Uterus (tissue), 4 donors: ENCODE results near the gene DEPDC4. TPM values are rescaled to one million over a fixed set of nuclear protein-coding genes. Genes with fewer than 3 reads are reported as not detected.
"Not testable (repeated sequence)": the region's sequence is repeated elsewhere in the genome, so short reads cannot be mapped to it uniquely, and the experiment has no call there.

ENCODE experiments used
- DNase-seq, 2 donors: peaks; one replicate each; pipeline ENCODE4 v3.0.0-alpha.2; 2019 to 2020
- H3K27ac ChIP-seq, 2 donors: fragments of 200-600 bp; sonication (generic); 1 replicate in 1 of 2; 2 replicates in 1 of 2; pipeline ENCODE4 v1.5.1; 2016 to 2018
- H3K27me3 ChIP-seq, 2 donors: fragments of 200-600 bp; sonication (generic); one replicate each; pipeline ENCODE4 v1.5.1; 2018 to 2019; ENCODE audit warnings: control low read depth in 1 of 2
- H3K36me3 ChIP-seq, 2 donors: fragments of 200-600 bp; sonication (generic); one replicate each; pipeline ENCODE4 v1.5.1; 2019; ENCODE audit warnings: control low read depth in 1 of 2
- H3K4me1 ChIP-seq, 2 donors: fragments of 200-600 bp; sonication (generic); one replicate each; pipeline ENCODE4 v1.5.1; 2018 to 2019; ENCODE audit warnings: control low read depth in 1 of 2
- H3K4me3 ChIP-seq, 2 donors: fragments of 200-600 bp; sonication (generic); 1 replicate in 1 of 2; 2 replicates in 1 of 2; pipeline ENCODE4 v1.5.1; 2018 to 2019; ENCODE audit warnings: mild to moderate bottlenecking in 1 of 2
- H3K9me3 ChIP-seq, 2 donors: fragments of 200-600 bp; sonication (generic); one replicate each; pipeline ENCODE4 v1.5.1; 2019; ENCODE audit warnings: control low read depth in 1 of 2
- POLR2A ChIP-seq, 2 donors: fragments of 450-650 bp; IDR thresholded peaks; one replicate each; pipeline ENCODE4 v1.6.1; 2016; ENCODE audit warnings: antibody characterized with exemption in 2 of 2, mild to moderate bottlenecking in 1 of 2, moderate library complexity in 1 of 2
- intact Hi-C: fragments of 100-400 bp; cut with DNase I; formaldehyde crosslinking; loops from one replicate; pipeline ENCODE4 v1.15.1; 2023; ENCODE audit warnings: low total_unique reads
- total RNA-seq, 4 donors: library from RNA; depleted of rRNA in 3 of 4; stranded (reverse); fragments of >200 nt in 3 of 4; gene quantifications; one replicate each; pipeline versions ENCODE4 v1.1.0 to v1.2.4, GENCODE V29; 2014 to 2023
- TF ChIP-seq, protein P1 (sequence below), 4 experiments: fragments of 200-600 bp in 2 of 4; fragments of 450-650 bp in 2 of 4; sonication (generic) in 2 of 4; IDR thresholded peaks; one replicate each; pipeline ENCODE4 v1.5.1; 2016 to 2019; ENCODE audit warnings: antibody characterized with exemption in 4 of 4, mild to moderate bottlenecking in 2 of 4, moderate library complexity in 1 of 4
- donor health status: DM: yes; HTN: yes; CAD: no.

The DEPDC4 gene
- total RNA-seq, 4 donors from 2014 or later: 1.2 to 11.1 (median 1.6) TPM; not detected in 1

DNA sequence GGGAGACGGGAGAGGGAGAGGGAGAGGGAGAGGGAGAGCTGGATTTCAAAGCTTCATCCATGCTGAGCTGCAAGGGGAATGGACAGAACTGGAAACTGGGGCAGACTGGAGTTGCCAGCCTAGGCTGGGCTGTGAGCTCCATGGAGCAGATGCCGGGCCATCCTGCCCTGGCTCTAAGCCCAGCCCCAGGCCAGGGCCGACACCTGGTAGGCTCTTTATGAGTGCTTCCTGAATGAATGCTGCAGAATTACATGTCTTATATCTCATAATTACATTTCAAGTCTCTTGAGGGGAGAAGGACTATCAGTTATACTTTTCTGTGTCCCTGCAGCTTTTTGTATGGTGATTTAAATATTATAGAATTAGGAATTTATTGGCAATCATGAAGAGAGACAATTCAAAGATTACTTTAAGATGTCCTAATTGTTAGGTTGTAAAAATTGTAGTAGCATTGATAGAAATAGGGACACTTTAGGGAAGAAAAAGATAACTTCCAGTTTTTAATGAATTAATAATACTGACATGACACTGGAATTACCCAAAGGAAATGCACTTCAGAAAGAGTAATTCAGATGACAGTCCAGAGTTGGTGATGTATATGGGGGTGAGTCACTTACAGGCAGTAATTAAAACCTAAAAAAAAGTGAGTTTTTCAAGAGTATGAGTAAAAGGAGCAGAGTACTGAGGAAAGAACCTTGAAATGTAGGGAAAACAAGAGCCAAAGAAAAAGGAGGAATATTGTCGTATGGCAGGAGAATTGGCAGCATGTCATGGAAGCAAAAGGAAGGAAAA lies 29.1 kb upstream of the DEPDC4 start:
- intact Hi-C loops: no loop called here
- no peaks in the 10 kb centered on the region for H3K4me1 ChIP-seq
- TF ChIP-seq, protein P1, sequence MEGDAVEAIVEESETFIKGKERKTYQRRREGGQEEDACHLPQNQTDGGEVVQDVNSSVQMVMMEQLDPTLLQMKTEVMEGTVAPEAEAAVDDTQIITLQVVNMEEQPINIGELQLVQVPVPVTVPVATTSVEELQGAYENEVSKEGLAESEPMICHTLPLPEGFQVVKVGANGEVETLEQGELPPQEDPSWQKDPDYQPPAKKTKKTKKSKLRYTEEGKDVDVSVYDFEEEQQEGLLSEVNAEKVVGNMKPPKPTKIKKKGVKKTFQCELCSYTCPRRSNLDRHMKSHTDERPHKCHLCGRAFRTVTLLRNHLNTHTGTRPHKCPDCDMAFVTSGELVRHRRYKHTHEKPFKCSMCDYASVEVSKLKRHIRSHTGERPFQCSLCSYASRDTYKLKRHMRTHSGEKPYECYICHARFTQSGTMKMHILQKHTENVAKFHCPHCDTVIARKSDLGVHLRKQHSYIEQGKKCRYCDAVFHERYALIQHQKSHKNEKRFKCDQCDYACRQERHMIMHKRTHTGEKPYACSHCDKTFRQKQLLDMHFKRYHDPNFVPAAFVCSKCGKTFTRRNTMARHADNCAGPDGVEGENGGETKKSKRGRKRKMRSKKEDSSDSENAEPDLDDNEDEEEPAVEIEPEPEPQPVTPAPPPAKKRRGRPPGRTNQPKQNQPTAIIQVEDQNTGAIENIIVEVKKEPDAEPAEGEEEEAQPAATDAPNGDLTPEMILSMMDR (IDR thresholded peaks at IDR 0.05): no peak
- TF ChIP-seq POLR2A (IDR thresholded peaks at IDR 0.05): no peak

DNA sequence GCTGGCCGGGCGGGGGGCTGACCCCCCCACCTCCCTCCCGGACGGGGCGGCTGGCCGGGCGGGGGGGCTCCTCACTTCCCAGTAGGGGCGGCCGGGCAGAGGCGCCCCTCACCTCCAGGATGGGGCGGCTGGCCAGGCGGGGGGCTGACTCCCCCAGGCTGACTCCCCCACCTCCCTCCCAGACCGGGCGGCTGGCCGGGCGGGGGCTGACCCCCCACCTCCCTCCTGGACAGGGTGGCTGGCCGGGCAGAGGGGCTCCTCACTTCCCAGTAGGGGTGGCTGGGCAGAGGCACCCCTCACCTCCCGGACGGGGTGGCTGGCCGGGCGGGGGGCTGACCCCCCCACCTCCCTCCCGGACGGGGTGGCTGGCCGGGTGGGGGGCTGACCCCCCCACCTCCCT lies 27.5 kb upstream of the DEPDC4 start:
- H3K4me3 ChIP-seq, H3K9me3 ChIP-seq, DNase-seq, H3K27me3 ChIP-seq, H3K27ac ChIP-seq, intact Hi-C loops, H3K36me3 ChIP-seq, H3K4me1 ChIP-seq: not testable (repeated sequence)

More for the DNA sequence above, 29.1 kb upstream of the DEPDC4 start:
- Histone ChIP-seq H3K36me3 (no peaks in the 10 kb centered on the region), H3K27me3 (no peaks in the 10 kb centered on the region), H3K9me3 (no peaks in the 10 kb centered on the region), H3K4me3 (no peak overlapping the region), H3K27ac (no peak overlapping the region)
- no peak for DNase-seq

DNA sequence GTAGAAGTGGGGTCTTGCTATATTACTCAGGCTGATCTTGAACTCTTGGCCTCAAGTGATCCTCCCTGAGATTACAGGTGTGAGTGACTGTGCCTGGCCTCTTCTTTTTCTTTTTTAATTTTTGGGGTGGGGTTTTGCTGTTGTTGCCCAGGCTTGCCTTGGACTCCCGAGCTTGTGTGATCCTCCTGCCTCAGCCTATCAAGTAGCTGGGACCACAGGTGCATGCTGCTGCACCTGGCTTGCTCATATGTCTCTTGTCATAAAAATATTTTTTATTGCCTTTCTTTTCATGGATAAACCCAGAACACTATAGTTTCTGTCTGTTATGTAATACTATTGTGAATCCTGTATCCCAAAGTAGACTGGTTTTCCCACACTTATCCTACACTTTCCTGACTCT lies 26.1 kb upstream of the DEPDC4 start:
- no peak overlapping the region for H3K4me3 ChIP-seq
- no peaks in the 10 kb centered on the region for H3K9me3 ChIP-seq
- TF ChIP-seq POLR2A (IDR thresholded peaks at IDR 0.05): no peak
- TF ChIP-seq, protein P1 (IDR thresholded peaks at IDR 0.05): no peak
- intact Hi-C loops: no loop called here
- H3K27me3 ChIP-seq: no peaks in the 10 kb centered on the region
- no peak overlapping the region for H3K27ac ChIP-seq
- no peak for DNase-seq
- H3K4me1 ChIP-seq: no peaks in the 10 kb centered on the region
- H3K36me3 ChIP-seq: no peaks in the 10 kb centered on the region

DNA sequence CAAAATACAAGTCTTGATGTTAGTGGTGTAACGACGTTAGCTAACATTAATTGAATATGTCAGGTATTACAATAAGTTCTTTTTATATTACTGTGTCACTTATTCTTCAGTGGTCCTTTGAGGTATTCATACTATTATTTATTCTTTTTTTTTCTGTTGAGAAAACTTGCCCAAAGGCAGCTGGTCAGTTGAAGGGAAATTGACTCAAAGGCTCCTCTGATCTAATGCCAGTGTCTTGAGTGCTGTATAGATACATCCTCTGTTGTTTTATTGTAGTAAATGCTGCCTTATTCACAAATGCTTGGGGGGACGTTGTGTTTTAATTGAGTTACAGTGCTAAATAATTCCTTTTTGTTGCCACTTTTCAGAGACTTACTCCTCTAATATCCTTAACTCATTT lies 23.1 kb upstream of the DEPDC4 start:
- Histone ChIP-seq H3K9me3 (no peaks in the 10 kb centered on the region), H3K4me3 (no peak overlapping the region), H3K4me1 (no peaks in the 10 kb centered on the region), H3K27ac (no peak overlapping the region), H3K27me3 (no peaks in the 10 kb centered on the region), H3K36me3 (no peaks in the 10 kb centered on the region)
- intact Hi-C loops: no loop called here
- no peak for TF ChIP-seq POLR2A (IDR thresholded peaks at IDR 0.05)
- TF ChIP-seq, protein P1 (IDR thresholded peaks at IDR 0.05): no peak
- DNase-seq: no peak

DNA sequence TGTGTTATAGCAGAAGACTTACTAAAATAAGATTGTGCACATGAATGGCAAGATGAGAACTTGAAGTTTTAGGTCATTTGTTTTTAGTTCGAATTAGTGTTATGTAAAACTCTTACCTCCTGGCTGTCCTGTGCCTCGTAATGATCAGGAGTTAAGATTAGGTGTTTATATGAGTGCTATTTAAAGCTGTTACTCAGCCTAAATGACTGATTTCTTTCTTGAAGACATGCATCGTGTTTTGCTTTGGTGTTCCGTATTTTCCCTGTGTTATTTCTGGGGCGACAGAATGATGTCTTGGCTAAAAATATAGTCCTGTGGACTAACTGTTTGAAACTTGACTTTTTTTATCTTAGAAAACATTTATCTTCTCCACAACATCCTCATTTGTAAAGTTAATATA lies 22.2 kb upstream of the DEPDC4 start:
- Histone ChIP-seq H3K4me1 (no peaks in the 10 kb centered on the region), H3K27me3 (no peaks in the 10 kb centered on the region), H3K9me3 (no peaks in the 10 kb centered on the region), H3K4me3 (no peak overlapping the region), H3K36me3 (no peaks in the 10 kb centered on the region), H3K27ac (no peak overlapping the region)
- DNase-seq: no peak
- TF ChIP-seq POLR2A (IDR thresholded peaks at IDR 0.05): no peak
- TF ChIP-seq, protein P1 (IDR thresholded peaks at IDR 0.05): no peak
- intact Hi-C loops: no loop called here

DNA sequence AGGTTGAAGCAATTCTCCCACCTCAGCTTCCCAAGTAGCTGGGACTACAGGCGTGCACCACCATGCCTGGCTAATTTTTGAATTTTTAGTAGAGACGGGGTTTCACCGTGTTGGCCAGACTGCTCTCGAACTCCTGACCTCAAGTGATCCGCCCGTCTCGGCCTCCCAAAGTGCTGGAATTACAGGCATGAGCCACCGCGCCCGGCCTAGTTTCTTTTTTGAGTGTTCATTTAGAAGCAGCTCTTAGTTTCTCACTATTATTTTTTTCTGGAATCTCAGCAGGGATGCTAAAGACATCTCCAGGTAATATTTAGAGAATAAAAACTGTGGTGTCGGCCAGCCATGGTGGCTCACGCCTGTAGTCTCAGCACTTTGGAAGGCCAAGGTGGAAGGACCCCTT lies 17.7 kb upstream of the DEPDC4 start:
- H3K36me3 ChIP-seq, H3K9me3 ChIP-seq, H3K27ac ChIP-seq, DNase-seq, H3K4me3 ChIP-seq, H3K4me1 ChIP-seq, intact Hi-C loops, H3K27me3 ChIP-seq: not testable (repeated sequence)
